HG02885 (cell line): ENCODE results near the gene RPUSD2.

ENCODE experiments used
- ATAC-seq: cut with Tn5 transposase; IDR thresholded peaks from one replicate; pipeline ENCODE4 v1.9.1; 2021; ENCODE audit warnings: mild to moderate bottlenecking; ENCODE audit not compliant: unreplicated experiment, poor library complexity

RPUSD2 gene

DNA sequence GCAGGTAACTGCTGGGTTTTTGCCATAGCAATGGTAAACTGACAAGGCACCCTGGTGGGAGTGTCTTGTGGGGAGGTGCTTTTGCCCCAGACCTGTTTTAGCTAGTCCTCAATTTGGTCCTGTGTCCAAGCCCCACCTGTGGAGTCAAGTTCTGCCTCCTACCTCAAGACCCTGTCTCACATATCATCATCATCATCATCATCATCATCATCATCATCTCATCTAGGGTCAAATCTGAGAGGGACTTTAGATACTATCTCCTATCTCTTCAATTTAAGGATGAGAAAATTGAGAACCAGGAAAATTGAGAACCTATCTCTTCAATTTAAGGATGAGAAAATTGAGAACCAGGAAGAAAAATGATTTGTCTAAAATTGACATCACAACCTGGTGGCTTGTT, 34.8 kb downstream of the RPUSD2 start:
- no peak for ATAC-seq

DNA sequence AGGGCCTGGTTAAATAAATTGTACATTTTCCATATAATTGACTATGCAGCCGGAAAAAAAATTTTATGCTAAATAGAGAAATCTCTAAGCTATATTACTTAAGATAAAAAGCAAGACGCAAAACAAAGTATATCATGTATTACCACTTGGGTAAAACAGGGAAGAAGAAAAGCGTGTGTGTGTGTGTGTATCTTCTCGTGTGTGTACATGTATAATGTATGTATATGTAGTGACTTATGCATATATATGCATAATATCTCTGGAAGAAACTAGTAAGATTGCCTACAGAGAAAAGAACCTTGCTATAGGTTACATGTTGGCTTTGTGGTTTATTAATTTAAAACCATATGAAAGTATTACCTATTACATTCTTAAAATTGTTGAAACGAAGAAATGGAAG, 44.0 kb downstream of the RPUSD2 start:
- no peak for ATAC-seq

DNA sequence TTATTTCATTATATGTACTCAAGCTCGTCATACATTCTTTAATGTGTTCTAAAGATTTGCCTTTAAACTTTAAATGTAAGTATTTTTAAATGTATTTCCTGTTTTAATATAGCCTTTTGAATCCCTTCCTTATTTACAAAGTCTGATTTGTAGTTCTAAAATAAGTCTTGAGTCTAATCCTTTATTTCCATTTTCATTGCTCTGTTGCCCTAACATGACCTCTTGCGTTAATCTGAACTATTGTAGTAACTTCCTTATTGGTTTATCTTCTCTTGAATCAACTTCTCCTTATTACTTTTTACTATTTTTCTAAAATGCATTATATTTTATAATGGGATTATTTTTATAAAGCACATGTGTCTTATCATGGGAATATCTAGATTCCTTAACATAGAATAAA, 48.9 kb downstream of the RPUSD2 start:
- ATAC-seq = no peak

DNA sequence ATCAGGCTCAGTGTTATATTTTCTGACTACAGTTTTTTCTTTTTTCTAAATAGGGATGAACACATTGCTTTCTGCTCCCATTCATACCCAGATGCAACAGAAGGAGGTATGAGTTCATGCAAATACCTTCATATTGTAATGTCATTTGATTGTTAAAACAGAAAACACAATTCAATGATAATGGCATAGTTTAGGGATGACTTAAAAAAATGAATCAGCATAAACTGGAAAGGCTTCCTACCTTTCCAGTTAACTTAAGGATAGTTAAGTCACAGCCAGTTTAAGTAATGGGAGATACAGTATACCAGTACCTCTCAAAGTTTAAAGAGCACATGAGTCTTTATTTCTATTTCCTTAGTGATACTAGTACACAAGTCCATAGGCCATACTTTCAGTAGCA, 49.8 kb downstream of the RPUSD2 start:
- ATAC-seq = no peak

DNA sequence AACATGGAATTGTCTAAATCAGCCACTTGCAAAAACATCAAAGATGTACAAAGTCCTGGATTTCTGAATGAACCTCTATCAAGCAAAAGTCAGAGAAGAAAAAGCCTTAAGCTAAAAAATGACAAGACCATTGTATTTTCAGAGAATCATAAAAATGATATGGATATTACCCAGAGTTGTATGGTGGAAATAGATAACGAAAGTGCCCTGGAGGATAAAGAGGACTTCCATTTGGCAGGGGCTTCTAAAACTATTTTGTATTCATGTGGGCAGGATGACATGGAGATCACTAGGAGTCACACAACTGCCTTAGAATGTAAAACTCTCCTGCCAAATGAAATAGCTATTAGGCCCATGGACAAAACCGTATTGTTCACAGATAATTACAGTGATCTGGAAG, 54.3 kb downstream of the RPUSD2 start:
- no peak for ATAC-seq
